ENCODE data around the gene DAPK1. TPM values are rescaled to one million over a fixed set of nuclear protein-coding genes. Genes with fewer than 3 reads are reported as not detected.
"Not testable (repeated sequence)": the region's sequence is repeated elsewhere in the genome, so short reads cannot be mapped to it uniquely, and the experiment has no call there.

Gene DAPK1
- total RNA-seq, 2 experiments from 2014 or later, result 0.29 to 0.47 TPM

DNA sequence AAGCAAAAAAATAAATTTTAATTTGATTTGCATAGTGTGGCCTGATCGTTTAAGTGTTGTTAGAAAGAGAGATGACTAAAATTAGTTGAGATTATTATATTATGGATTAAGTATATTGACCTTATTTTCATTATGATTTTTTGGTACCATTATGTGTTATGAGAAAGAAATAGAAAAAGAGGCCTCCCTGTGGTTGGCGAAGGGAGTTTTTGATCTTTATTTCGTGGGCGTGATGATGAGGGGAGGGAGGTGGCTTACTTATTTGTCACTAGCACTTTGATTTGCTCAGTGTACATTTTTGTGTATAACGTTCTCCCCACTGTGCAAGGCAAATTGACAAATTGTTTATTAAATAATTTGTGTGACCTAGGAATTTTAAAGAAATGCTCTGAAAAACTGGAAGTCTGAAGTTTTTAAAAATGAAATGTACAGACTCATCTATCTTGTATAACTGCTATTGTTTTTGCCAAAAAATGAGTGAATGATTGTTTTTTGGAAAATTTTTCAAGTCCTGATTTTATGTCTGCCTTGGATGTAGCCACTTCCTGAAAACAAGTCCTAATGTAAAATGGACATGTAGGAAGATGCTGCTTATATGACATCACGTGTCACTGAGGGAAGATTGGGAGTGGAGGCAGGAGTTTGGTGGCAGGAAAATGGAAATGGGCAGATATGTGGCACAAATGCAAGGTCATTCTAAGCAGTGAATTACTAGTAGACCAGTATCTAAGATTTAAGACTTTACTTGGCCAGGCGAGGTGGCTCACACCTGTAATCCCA is 3.0 kb downstream of the DAPK1 start:
- no peak for ATAC-seq
- CTCF ChIA-PET, result interaction anchor here (0.6 kb wide), 1 partner anchor 17 kb away, joined by 4 read pairs; no protein-coding TSS in a partner anchor
- Mint-ChIP-seq H3K36me3 (ENCODE audit: low read depth) (no peaks in the 10 kb centered on the region), H3K27me3 (ENCODE audit: low read depth) (peaks cover 38% of the 10 kb centered on the region), H3K4me1 (ENCODE audit: low read depth) (peaks cover 5% of the 10 kb centered on the region), H3K9me3 (ENCODE audit: insufficient read depth) (no peaks in the 10 kb centered on the region), H3K27ac (no peak overlapping the region), H3K4me3 (no peak overlapping the region)
- POLR2A ChIA-PET, result no interaction called here
- DNase-seq, result no peak

GRCh38 chr9:87501271-87501656 is 3.6 kb downstream of the DAPK1 start:
- DNase-seq; H3K9me3 Mint-ChIP-seq (ENCODE audit: insufficient read depth); CTCF ChIA-PET; POLR2A ChIA-PET; H3K4me1 Mint-ChIP-seq (ENCODE audit: low read depth); H3K4me3 Mint-ChIP-seq; ATAC-seq; H3K27ac Mint-ChIP-seq; H3K36me3 Mint-ChIP-seq (ENCODE audit: low read depth): not testable (repeated sequence)
- H3K27me3 Mint-ChIP-seq (ENCODE audit: low read depth), result peaks cover 35% of the 10 kb centered on the region

- POLR2A ChIA-PET, result no interaction called here
- no peak for DNase-seq
- H3K36me3 Mint-ChIP-seq (ENCODE audit: low read depth), result no peaks in the 10 kb centered on the region
- no peak overlapping the region for H3K27ac Mint-ChIP-seq
- no peak for ATAC-seq
- peaks cover 5% of the 10 kb centered on the region for H3K4me1 Mint-ChIP-seq (ENCODE audit: low read depth)
- no peaks in the 10 kb centered on the region for H3K9me3 Mint-ChIP-seq (ENCODE audit: insufficient read depth)
- H3K27me3 Mint-ChIP-seq (ENCODE audit: low read depth), result peaks cover 30% of the 10 kb centered on the region
- CTCF ChIA-PET, result no interaction called here
- no peak overlapping the region for H3K4me3 Mint-ChIP-seq
Measured at GRCh38 chr9:87501806-87502205, 4.1 kb downstream of the DAPK1 start.

GRCh38 chr9:87502391-87503221 is 4.9 kb downstream of the DAPK1 start:
- no peak overlapping the region for H3K4me3 Mint-ChIP-seq
- DNase-seq (no peak), ATAC-seq (no peak)
- H3K27me3 Mint-ChIP-seq (ENCODE audit: low read depth), result peaks cover 25% of the 10 kb centered on the region
- peaks cover 5% of the 10 kb centered on the region for H3K4me1 Mint-ChIP-seq (ENCODE audit: low read depth)
- H3K36me3 Mint-ChIP-seq (ENCODE audit: low read depth), result no peaks in the 10 kb centered on the region
- no peaks in the 10 kb centered on the region for H3K9me3 Mint-ChIP-seq (ENCODE audit: insufficient read depth)
- POLR2A ChIA-PET, result no interaction called here
- no peak overlapping the region for H3K27ac Mint-ChIP-seq
- CTCF ChIA-PET, result no interaction called here

DNA sequence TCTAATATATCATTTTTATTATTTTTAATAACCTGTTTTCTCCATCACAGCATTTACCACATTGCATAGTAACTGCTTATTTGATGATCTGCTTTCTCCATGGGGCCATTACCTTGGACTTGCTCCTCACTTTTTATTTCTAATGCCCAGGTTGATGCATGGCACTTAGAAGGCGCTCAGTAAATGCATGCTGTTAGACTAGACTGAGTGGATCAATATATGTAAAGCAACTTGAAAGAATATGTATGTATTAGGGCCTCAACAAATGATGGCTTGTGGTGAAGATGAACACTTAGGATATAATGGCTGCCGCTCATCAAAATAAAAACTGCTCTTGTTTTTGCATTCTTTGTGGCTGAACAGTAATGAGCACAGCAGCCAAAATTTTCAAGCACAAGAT is 5.8 kb downstream of the DAPK1 start:
- no peak for DNase-seq
- H3K4me1 Mint-ChIP-seq (ENCODE audit: low read depth), result peaks cover 5% of the 10 kb centered on the region
- no peaks in the 10 kb centered on the region for H3K9me3 Mint-ChIP-seq (ENCODE audit: insufficient read depth)
- H3K36me3 Mint-ChIP-seq (ENCODE audit: low read depth), result no peaks in the 10 kb centered on the region
- ChIA-PET POLR2A (no interaction called here), CTCF (no interaction called here)
- no peak overlapping the region for H3K4me3 Mint-ChIP-seq
- H3K27me3 Mint-ChIP-seq (ENCODE audit: low read depth), result peaks cover 23% of the 10 kb centered on the region
- no peak overlapping the region for H3K27ac Mint-ChIP-seq
- ATAC-seq, result no peak

- Mint-ChIP-seq H3K27ac (no peak overlapping the region), H3K27me3 (ENCODE audit: low read depth) (peaks cover 20% of the 10 kb centered on the region), H3K9me3 (ENCODE audit: insufficient read depth) (no peaks in the 10 kb centered on the region), H3K36me3 (ENCODE audit: low read depth) (no peaks in the 10 kb centered on the region), H3K4me1 (ENCODE audit: low read depth) (peaks cover 3% of the 10 kb centered on the region), H3K4me3 (no peak overlapping the region)
- POLR2A ChIA-PET, result no interaction called here
- CTCF ChIA-PET, result no interaction called here
- ATAC-seq, result no peak
- no peak for DNase-seq
Measured at GRCh38 chr9:87503927-87504326, 6.3 kb downstream of the DAPK1 start.

DNA sequence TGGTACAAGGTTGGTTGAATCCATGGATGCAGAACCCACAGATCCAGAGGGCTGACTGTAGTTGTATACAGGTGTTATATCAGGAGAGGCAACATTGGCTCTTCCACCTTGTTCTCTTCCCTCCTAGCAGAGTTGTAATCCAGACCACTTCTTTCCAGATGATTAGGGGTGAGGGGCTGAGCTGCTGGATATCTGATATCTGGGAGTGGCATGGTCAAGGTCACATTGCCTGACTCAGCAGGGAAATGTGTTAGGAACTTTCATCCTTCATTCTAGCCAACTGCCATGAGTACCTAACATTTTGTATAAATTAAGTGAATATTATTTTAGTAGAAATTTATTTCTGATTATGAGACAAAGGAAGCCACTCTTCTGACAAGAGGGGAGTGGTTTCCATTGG is 7.3 kb downstream of the DAPK1 start:
- CTCF ChIA-PET, result no interaction called here
- ATAC-seq (no peak), DNase-seq (no peak)
- H3K9me3 Mint-ChIP-seq (ENCODE audit: insufficient read depth), result no peaks in the 10 kb centered on the region
- no peak overlapping the region for H3K4me3 Mint-ChIP-seq
- peaks cover 12% of the 10 kb centered on the region for H3K27me3 Mint-ChIP-seq (ENCODE audit: low read depth)
- H3K4me1 Mint-ChIP-seq (ENCODE audit: low read depth), result no peaks in the 10 kb centered on the region
- no peaks in the 10 kb centered on the region for H3K36me3 Mint-ChIP-seq (ENCODE audit: low read depth)
- H3K27ac Mint-ChIP-seq, result no peak overlapping the region
- POLR2A ChIA-PET, result no interaction called here

DNA sequence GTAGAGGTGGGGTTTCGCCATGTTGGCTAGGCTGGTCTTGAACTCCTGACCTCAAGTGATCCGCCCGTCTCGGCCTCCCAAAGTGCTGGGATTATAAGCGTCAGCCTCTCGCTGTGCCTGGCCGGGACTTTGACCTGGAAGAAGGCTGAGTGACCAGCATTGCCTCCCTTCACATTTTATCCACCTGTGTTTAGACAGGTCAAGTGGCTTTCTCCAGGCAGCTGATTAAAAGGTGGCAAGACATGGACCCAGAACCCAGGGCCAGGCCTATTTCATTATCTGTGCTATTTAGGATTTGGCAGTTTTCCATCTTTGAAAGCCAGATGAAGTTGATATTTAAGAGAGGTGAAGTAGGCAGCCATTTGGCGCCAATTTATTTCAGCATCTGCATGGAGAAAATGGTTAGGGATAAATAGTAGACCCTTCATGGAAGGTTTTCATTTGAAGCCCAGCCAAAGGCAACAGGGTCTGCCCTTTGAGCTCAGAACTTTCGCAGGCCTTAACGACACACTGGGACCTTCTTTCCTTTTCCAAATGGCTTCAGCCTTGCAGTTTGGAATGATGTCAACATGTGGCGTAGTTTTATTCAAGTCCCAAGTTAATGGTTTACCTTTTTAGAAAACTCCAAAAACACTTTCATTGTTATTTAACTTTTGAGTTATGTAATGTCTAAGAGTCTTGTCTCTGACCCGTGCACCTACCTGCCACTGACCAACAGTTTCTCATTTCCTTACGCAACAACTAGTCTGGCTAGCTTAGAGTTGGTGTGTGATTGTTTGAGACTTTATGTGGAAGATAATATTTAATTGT is 8.4 kb downstream of the DAPK1 start:
- Mint-ChIP-seq H3K9me3 (ENCODE audit: insufficient read depth) (no peaks in the 10 kb centered on the region), H3K4me1 (ENCODE audit: low read depth) (no peaks in the 10 kb centered on the region), H3K4me3 (no peak overlapping the region), H3K27ac (no peak overlapping the region), H3K36me3 (ENCODE audit: low read depth) (no peaks in the 10 kb centered on the region), H3K27me3 (ENCODE audit: low read depth) (peaks cover 7% of the 10 kb centered on the region)
- CTCF ChIA-PET, result no interaction called here
- ATAC-seq (no peak), DNase-seq (no peak)
- POLR2A ChIA-PET, result no interaction called here

GRCh38 chr9:87507576-87507975 is 9.9 kb downstream of the DAPK1 start:
- Mint-ChIP-seq H3K4me1 (ENCODE audit: low read depth) (no peaks in the 10 kb centered on the region), H3K9me3 (ENCODE audit: insufficient read depth) (no peaks in the 10 kb centered on the region), H3K27ac (no peak overlapping the region), H3K36me3 (ENCODE audit: low read depth) (no peaks in the 10 kb centered on the region), H3K27me3 (ENCODE audit: low read depth) (peaks cover 5% of the 10 kb centered on the region), H3K4me3 (no peak overlapping the region)
- POLR2A ChIA-PET, result no interaction called here
- no peak for DNase-seq
- CTCF ChIA-PET, result no interaction called here
- ATAC-seq, result no peak

GRCh38 chr9:87510252-87510683 is 12.6 kb downstream of the DAPK1 start:
- H3K9me3 Mint-ChIP-seq (ENCODE audit: insufficient read depth), result no peaks in the 10 kb centered on the region
- H3K36me3 Mint-ChIP-seq (ENCODE audit: low read depth), result no peaks in the 10 kb centered on the region
- H3K27ac Mint-ChIP-seq, result no peak overlapping the region
- ChIA-PET CTCF (no interaction called here), POLR2A (no interaction called here)
- ATAC-seq, result no peak
- no peaks in the 10 kb centered on the region for H3K4me1 Mint-ChIP-seq (ENCODE audit: low read depth)
- no peaks in the 10 kb centered on the region for H3K27me3 Mint-ChIP-seq (ENCODE audit: low read depth)
- H3K4me3 Mint-ChIP-seq, result no peak overlapping the region
- DNase-seq, result no peak

GRCh38 chr9:87512311-87512710 is 14.6 kb downstream of the DAPK1 start:
- no peaks in the 10 kb centered on the region for H3K36me3 Mint-ChIP-seq (ENCODE audit: low read depth)
- H3K4me3 Mint-ChIP-seq, result no peak overlapping the region
- H3K4me1 Mint-ChIP-seq (ENCODE audit: low read depth), result no peaks in the 10 kb centered on the region
- no peak overlapping the region for H3K27ac Mint-ChIP-seq
- POLR2A ChIA-PET, result no interaction called here
- no peak for DNase-seq
- CTCF ChIA-PET, result no interaction called here
- H3K9me3 Mint-ChIP-seq (ENCODE audit: insufficient read depth), result no peaks in the 10 kb centered on the region
- no peak for ATAC-seq
- no peaks in the 10 kb centered on the region for H3K27me3 Mint-ChIP-seq (ENCODE audit: low read depth)

DNA sequence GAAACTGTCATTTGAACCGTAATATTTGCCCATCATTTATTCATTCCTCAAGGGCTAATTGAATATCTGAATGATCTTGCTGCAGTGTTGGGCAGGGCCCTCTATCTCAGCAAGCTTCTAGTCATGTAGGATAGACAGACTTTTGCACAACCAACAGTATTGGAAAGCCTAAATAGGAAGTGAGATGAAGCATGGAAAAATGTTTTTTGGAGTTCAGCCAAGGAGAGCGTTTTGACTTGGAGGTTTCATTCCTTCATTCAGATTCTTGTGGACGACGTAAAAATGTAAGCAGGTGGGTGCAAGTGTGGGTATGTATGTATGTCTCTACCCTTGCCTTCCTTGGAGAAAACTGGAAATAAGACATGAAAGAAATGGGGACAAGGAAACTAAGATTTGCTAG is 15.5 kb downstream of the DAPK1 start:
- CTCF ChIA-PET, result no interaction called here
- POLR2A ChIA-PET, result no interaction called here
- H3K27me3 Mint-ChIP-seq (ENCODE audit: low read depth), result peaks cover 2% of the 10 kb centered on the region
- H3K4me3 Mint-ChIP-seq, result no peak overlapping the region
- H3K27ac Mint-ChIP-seq, result no peak overlapping the region
- H3K4me1 Mint-ChIP-seq (ENCODE audit: low read depth), result no peaks in the 10 kb centered on the region
- DNase-seq, result no peak
- H3K9me3 Mint-ChIP-seq (ENCODE audit: insufficient read depth), result no peaks in the 10 kb centered on the region
- ATAC-seq, result no peak
- no peaks in the 10 kb centered on the region for H3K36me3 Mint-ChIP-seq (ENCODE audit: low read depth)
